ENCODE measurements around the gene ACOXL. TPM values are rescaled to one million over a fixed set of nuclear protein-coding genes. Genes with fewer than 3 reads are reported as not detected.

The ACOXL gene
- total RNA-seq, 1 donor from 2014 or later, result 0.23 TPM

Other genes with a start within 250 kb of the ACOXL start
- gene RGPD6, start 155.4 kb upstream of the ACOXL start, total RNA-seq, result 20.3 and 28.0 TPM in 2 replicates
- gene BUB1, start 54.5 kb upstream of the ACOXL start, total RNA-seq, result 4.8 and 8.0 TPM in 2 replicates

Measured in astrocyte (in vitro differentiated cells and primary cell).